Upper lobe of left lung (tissue), 6 donors: ENCODE measurements around the gene PRKCA. TPM values are rescaled to one million over a fixed set of nuclear protein-coding genes. Genes with fewer than 3 reads are reported as not detected.

Experiments
- ATAC-seq, 2 donors: fragments of 200-7000 bp; cut with Tn5 transposase; one replicate each; pipeline ENCODE4 v1.9.1; 2022; ENCODE audit warnings: mild to moderate bottlenecking in 2 of 2, moderate library complexity in 2 of 2; ENCODE audit not compliant: low FRiP score in 2 of 2
- DNase-seq, 2 donors: peaks; one replicate each; pipeline ENCODE4 v3.0.0-alpha.2; 2019 to 2020
- H3K27ac ChIP-seq, 4 donors: fragments of 200-600 bp; sonication (generic); one replicate each; pipeline ENCODE4 v1.5.1; 2016 to 2019
- H3K27me3 ChIP-seq, 4 donors: fragments of 200-600 bp; sonication (generic); one replicate each; pipeline ENCODE4 v1.5.1; 2017 to 2019
- H3K36me3 ChIP-seq, 4 donors: fragments of 200-600 bp; sonication (generic); one replicate each; pipeline ENCODE4 v1.5.1; 2016 to 2019
- H3K4me1 ChIP-seq, 4 donors: fragments of 200-600 bp; sonication (generic); one replicate each; pipeline ENCODE4 v1.5.1; 2018 to 2019
- H3K4me3 ChIP-seq, 4 donors: fragments of 200-600 bp; sonication (generic); one replicate each; pipeline ENCODE4 v1.5.1; 2017 to 2019; ENCODE audit warnings: mild to moderate bottlenecking in 2 of 4, moderate library complexity in 1 of 4
- H3K9me3 ChIP-seq, 4 donors: fragments of 200-600 bp; sonication (generic); one replicate each; pipeline ENCODE4 v1.5.1; 2018 to 2019
- CTCF ChIP-seq, 6 experiments: fragments of 450-650 bp in 4 of 6; fragments of 200-600 bp in 2 of 6; sonication (generic) in 2 of 6; IDR thresholded peaks; one replicate each; pipeline ENCODE4 v1.5.1; 2016 to 2019; ENCODE audit warnings: antibody characterized with exemption in 6 of 6
- EP300 ChIP-seq, 4 donors: sonication (generic); formaldehyde crosslinking; IDR thresholded peaks; one replicate each; pipeline ENCODE4 v1.5.1; 2017; ENCODE audit warnings: antibody characterized with exemption in 4 of 4, control low read depth in 2 of 4
- POLR2A ChIP-seq, 4 donors: fragments of 450-650 bp; IDR thresholded peaks; one replicate each; pipeline ENCODE4 v1.5.1; 2016 to 2017; ENCODE audit warnings: antibody characterized with exemption in 4 of 4, mild to moderate bottlenecking in 2 of 4
- POLR2AphosphoS5 ChIP-seq, 2 donors: sonication (generic); formaldehyde crosslinking; IDR thresholded peaks; one replicate each; pipeline ENCODE4 v1.5.1; 2017; ENCODE audit warnings: antibody characterized with exemption in 2 of 2
- WGBS, 2 donors: methylation state at CpG; one replicate each; pipeline ENCODE4 v1.1.5; 2017 to 2018; 5-methylcytosine and 5-hydroxymethylcytosine counted together
- total RNA-seq, 6 donors: library from RNA; depleted of rRNA in 4 of 6; stranded (reverse); fragments of >200 nt in 4 of 6; gene quantifications; one replicate each; pipeline versions ENCODE4 v1.1.0 to v1.2.1, GENCODE V29; 2016 to 2021
- donor health status: DM: no; HTN: no; CAD: no; lungs with moderate emphysema.
- donor health status: DM: no; HTN: yes; CAD: no; lungs with severe emphysema.

PRKCA gene
- total RNA-seq, 6 donors from 2014 or later: 10.9 to 29.3 (median 18.0) TPM

- no peak for ATAC-seq
- WGBS, 2 donors: 35 to 43% methylated on average over 4 of the region's 4 CpGs
- peaks cover 41 to 44% (median 43%) of the 10 kb centered on the region in 4 donors for H3K4me1 ChIP-seq
- DNase-seq: no peak
- no peak overlapping the region for H3K4me3 ChIP-seq
- TF ChIP-seq POLR2AphosphoS5 (IDR thresholded peaks at IDR 0.05) (no peak), EP300 (IDR thresholded peaks at IDR 0.05) (no peak), CTCF (IDR thresholded peaks at IDR 0.05) (no peak), POLR2A (IDR thresholded peaks at IDR 0.05) (no peak)
- H3K9me3 ChIP-seq: no peaks in the 10 kb centered on the region
- no peaks in the 10 kb centered on the region for H3K36me3 ChIP-seq
- no peaks in the 10 kb centered on the region for H3K27me3 ChIP-seq
- H3K27ac ChIP-seq: peak overlapping the region in 1 of 4 donors; percentile 59
Measured at GRCh38 chr17:66469890-66470289, 167.5 kb downstream of the PRKCA start.

- Histone ChIP-seq H3K4me1 (peaks cover 33 to 38% (median 35%) of the 10 kb centered on the region in 4 donors), H3K27me3 (no peaks in the 10 kb centered on the region), H3K27ac (no peak overlapping the region), H3K36me3 (no peaks in the 10 kb centered on the region), H3K4me3 (no peak overlapping the region), H3K9me3 (no peaks in the 10 kb centered on the region)
- no peak for DNase-seq
- no peak for TF ChIP-seq CTCF (IDR thresholded peaks at IDR 0.05)
- TF ChIP-seq EP300 (IDR thresholded peaks at IDR 0.05): no peak
- TF ChIP-seq POLR2AphosphoS5 (IDR thresholded peaks at IDR 0.05): no peak
- TF ChIP-seq POLR2A (IDR thresholded peaks at IDR 0.05): no peak
- 85 to 93% methylated on average over 4 of the region's 4 CpGs for WGBS, 2 donors
- ATAC-seq: no peak
Measured at GRCh38 chr17:66472123-66472522, 169.7 kb downstream of the PRKCA start.

- Histone ChIP-seq H3K4me3 (no peak overlapping the region), H3K4me1 (peaks cover 12 to 17% (median 15%) of the 10 kb centered on the region in 4 donors), H3K9me3 (no peaks in the 10 kb centered on the region), H3K27me3 (no peaks in the 10 kb centered on the region), H3K27ac (no peak overlapping the region), H3K36me3 (no peaks in the 10 kb centered on the region)
- no peak for ATAC-seq
- 95 to 100% methylated on average over 1 of the region's 1 CpG for WGBS, 2 donors
- TF ChIP-seq POLR2AphosphoS5 (IDR thresholded peaks at IDR 0.05): no peak
- no peak for TF ChIP-seq POLR2A (IDR thresholded peaks at IDR 0.05)
- no peak for TF ChIP-seq EP300 (IDR thresholded peaks at IDR 0.05)
- TF ChIP-seq CTCF (IDR thresholded peaks at IDR 0.05): no peak
- no peak for DNase-seq
Measured at GRCh38 chr17:66474258-66474657, 171.8 kb downstream of the PRKCA start.

GRCh38 chr17:66474806-66475497 is 172.5 kb downstream of the PRKCA start:
- WGBS, 2 donors: 82 to 85% methylated on average over 8 of the region's 8 CpGs
- ATAC-seq: no peak
- Histone ChIP-seq H3K27me3 (no peaks in the 10 kb centered on the region), H3K36me3 (no peaks in the 10 kb centered on the region), H3K9me3 (no peaks in the 10 kb centered on the region), H3K4me3 (no peak overlapping the region), H3K4me1 (peaks cover 5 to 10% (median 8%) of the 10 kb centered on the region in 4 donors), H3K27ac (no peak overlapping the region)
- TF ChIP-seq POLR2AphosphoS5 (IDR thresholded peaks at IDR 0.05) (no peak), POLR2A (IDR thresholded peaks at IDR 0.05) (no peak), CTCF (IDR thresholded peaks at IDR 0.05) (no peak), EP300 (IDR thresholded peaks at IDR 0.05) (no peak)
- no peak for DNase-seq

- Histone ChIP-seq H3K4me1 (peaks cover 0 to 2% (median under 1%) of the 10 kb centered on the region in 4 donors), H3K27ac (no peak overlapping the region), H3K27me3 (no peaks in the 10 kb centered on the region), H3K4me3 (no peak overlapping the region), H3K9me3 (no peaks in the 10 kb centered on the region), H3K36me3 (no peaks in the 10 kb centered on the region)
- WGBS, 2 donors: 87 to 92% methylated on average over 6 of the region's 6 CpGs
- TF ChIP-seq EP300 (IDR thresholded peaks at IDR 0.05) (no peak), POLR2A (IDR thresholded peaks at IDR 0.05) (no peak), POLR2AphosphoS5 (IDR thresholded peaks at IDR 0.05) (no peak), CTCF (IDR thresholded peaks at IDR 0.05) (no peak)
- ATAC-seq (no peak), DNase-seq (no peak)
Measured at GRCh38 chr17:66476014-66476413, 173.6 kb downstream of the PRKCA start.
